K562 (cell line): ENCODE results near the gene PKD2. TPM values are rescaled to one million over a fixed set of nuclear protein-coding genes. Genes with fewer than 3 reads are reported as not detected.
A peak's percentile ranks its signal among the peaks of the same experiment; 100 is the strongest.

Source experiments
- ATAC-seq: fragments of 200-7000 bp; cut with Tn5 transposase; 3 replicates; pipeline ENCODE4 v1.9.1; 2020; ENCODE audit warnings: moderate library complexity
- BruUV-seq: library from RNA; stranded (reverse); fragments of 400-500 nt; replicated peaks from 2 replicates; lab custom pipeline; 2021; lab: Mats Ljungman, UMichigan
- CTCF ChIA-PET: fragments of 300-600 bp; formaldehyde crosslinking; extraction: SDS; loops from one replicate; lab custom pipeline; 2021; ENCODE audit warnings: low intra/inter-chr PET ratio; lab: Yijun Ruan, JAX
- POLR2A ChIA-PET: fragments of 300-600, 350-650 bp; sonication (Branson Sonifier 250); formaldehyde crosslinking; extraction: SDS; loops from one replicate; lab custom pipeline; 2021; ENCODE audit warnings: antibody characterized with exemption, inconsistent platforms; lab: Yijun Ruan, JAX
- DNase-seq, 4 experiments: peaks; one replicate each; pipeline versions ENCODE4 v3.0.0 to v3.0.0-alpha.2; 2011 to 2018; ENCODE audit warnings: low spot score in 3 of 4, mixed read lengths in 3 of 4; ENCODE audit errors: extremely low read depth in 1 of 4
- FAIRE-seq: peaks from 2 replicates; lab custom pipeline; 2011; peaks lifted over from hg19 to GRCh38; lab: Jason Lieb, UNC
- H2AFZ ChIP-seq: 2 replicates; pipeline ENCODE4 v1.6.0; 2011; ENCODE audit warnings: low read depth, low read length, control low read depth, inconsistent platforms
- H3K27ac ChIP-seq: fragments of 200-600 bp; 3 replicates; pipeline ENCODE4 v1.8.0; 2011; ENCODE audit warnings: low read depth, mild to moderate bottlenecking, control low read depth, inconsistent platforms, low read length, moderate library complexity, mixed read lengths; ENCODE audit errors: extremely low read depth
- H3K27me3 ChIP-seq, 2 experiments: fragments of 300-600 bp in 1 of 2; 2 replicates in 1 of 2; 3 replicates in 1 of 2; pipeline versions ENCODE4 v1.6.0 to v1.8.0; 2011; ENCODE audit warnings: inconsistent platforms in 2 of 2, low read length in 2 of 2, mild to moderate bottlenecking in 1 of 2, mixed read lengths in 1 of 2, moderate library complexity in 1 of 2; ENCODE audit not compliant: control insufficient read depth in 2 of 2, insufficient read depth in 2 of 2
- H3K36me3 ChIP-seq: fragments of 300-600 bp; 3 replicates; pipeline ENCODE4 v1.8.0; 2011; ENCODE audit warnings: mild to moderate bottlenecking, low read length, inconsistent platforms; ENCODE audit not compliant: control insufficient read depth, insufficient read depth
- H3K4me1 ChIP-seq, 2 experiments: fragments of 200-600 bp in 1 of 2; replicated peaks in 1 of 2; 2 replicates in 1 of 2; 3 replicates in 1 of 2; pipeline versions ENCODE4 v1.5.1 to v1.8.0; 2011; ENCODE audit warnings: inconsistent platforms in 2 of 2, low read length in 2 of 2, mild to moderate bottlenecking in 1 of 2, mixed read lengths in 1 of 2, moderate library complexity in 1 of 2; ENCODE audit not compliant: control insufficient read depth in 2 of 2, insufficient read depth in 2 of 2
- H3K4me2 ChIP-seq: 2 replicates; pipeline ENCODE4 v1.6.1; 2011; ENCODE audit warnings: low read length, control low read depth, inconsistent platforms, mixed read lengths; ENCODE audit not compliant: insufficient read depth
- H3K4me3 ChIP-seq: fragments of 200-600 bp; sonication (generic), shearing (Covaris generic); 2 replicates; pipeline ENCODE4 v1.5.1; 2016; ENCODE audit warnings: control low read depth, inconsistent platforms
- H3K79me2 ChIP-seq: fragments of 200-600 bp; 3 replicates; pipeline ENCODE4 v1.8.0; 2011; ENCODE audit warnings: low read length, inconsistent platforms; ENCODE audit not compliant: control insufficient read depth, insufficient read depth
- H3K9ac ChIP-seq, 2 experiments: 2 replicates each; pipeline versions ENCODE4 v1.6.0 to v1.6.1; 2011; ENCODE audit warnings: low read depth in 2 of 2, low read length in 2 of 2, control low read depth in 1 of 2, inconsistent platforms in 1 of 2, mild to moderate bottlenecking in 1 of 2, mixed read lengths in 1 of 2; ENCODE audit not compliant: insufficient read depth in 1 of 2
- H3K9me1 ChIP-seq: one replicate; pipeline ENCODE4 v1.6.0; 2011; ENCODE audit warnings: inconsistent platforms, mild to moderate bottlenecking, low read length, moderate library complexity; ENCODE audit not compliant: control insufficient read depth, insufficient read depth
- H3K9me3 ChIP-seq: replicated peaks from 2 replicates; pipeline ENCODE4 v1.5.1; 2011; ENCODE audit warnings: low read depth, low read length, inconsistent platforms; ENCODE audit not compliant: control insufficient read depth, insufficient read depth
- H4K20me1 ChIP-seq: replicated peaks from 2 replicates; pipeline ENCODE4 v1.6.1; 2011; ENCODE audit warnings: low read length, inconsistent platforms, mixed read lengths; ENCODE audit not compliant: control insufficient read depth, insufficient read depth
- C11orf30 ChIP-seq: fragments of 450-650 bp; IDR thresholded peaks from 2 replicates; pipeline ENCODE4 v1.6.1; 2016; ENCODE audit warnings: low read depth, mild to moderate bottlenecking
- MAFF ChIP-seq: IDR thresholded peaks from 2 replicates; pipeline ENCODE4 v1.6.1; 2012; ENCODE audit warnings: low read length, improper control_type of control experiment
- MAFG ChIP-seq: fragments of 450-650 bp; conservative IDR thresholded peaks from 2 replicates; pipeline ENCODE4 v1.6.1; 2016; ENCODE audit warnings: missing genetic modification characterization, missing compliant biosample characterization
- MAFK ChIP-seq: IDR thresholded peaks from 2 replicates; pipeline ENCODE4 v1.6.1; 2011; ENCODE audit warnings: low read length, improper control_type of control experiment
- MECOM ChIP-seq: fragments of 250-450 bp; sonication (Bioruptor Pico); IDR thresholded peaks from 2 replicates; pipeline ENCODE4 v1.8.0; 2022; ENCODE audit warnings: inconsistent platforms
- PHB2 ChIP-seq: fragments of 450-650 bp; IDR thresholded peaks from 2 replicates; pipeline ENCODE4 v1.6.1; 2017; ENCODE audit warnings: low read depth
- TFE3 ChIP-seq: fragments of 450-650 bp; formaldehyde crosslinking; IDR thresholded peaks from 2 replicates; pipeline ENCODE4 v1.4.0; 2020; ENCODE audit warnings: mild to moderate bottlenecking, mixed read lengths
- ZNF316 ChIP-seq: fragments of 450-650 bp; IDR thresholded peaks from 2 replicates; pipeline ENCODE4 v1.6.1; 2016
- WGBS: fragments of 100-300 bp; shearing (Covaris generic); methylation state at CpG from one replicate; pipeline ENCODE4 v1.1.6; 2016; ENCODE audit warnings: low coverage, mixed read lengths; ENCODE audit not compliant: insufficient coverage; ENCODE audit errors: missing lambda C conversion rate; 5-methylcytosine and 5-hydroxymethylcytosine counted together
- in situ Hi-C: fragments of 300-500 bp; cut with MboI; formaldehyde crosslinking; loops from 4 replicates; pipeline ENCODE4 v1.15.0; 2018; ENCODE audit warnings: inconsistent platforms, mixed read lengths
- intact Hi-C: fragments of 100-400 bp; cut with micrococcal nuclease; formaldehyde crosslinking; loops from 2 replicates; pipeline ENCODE4 v1.14.2; 2022
- polyA plus RNA-seq, 8 experiments: library from polyadenylated mRNA; depleted of rRNA in 4 of 8; stranded (reverse) in 5 of 8; unstranded in 3 of 8; fragments of >200 nt; fragmentation: Nextera tagmentation in 2 of 8; fragmentation: Illumina TruSeq in 1 of 8; extraction: Ambion mirVana in 2 of 8; extraction: Trizol in 1 of 8; gene quantifications; 2 replicates each; pipeline versions ENCODE4 v1.2.1 to v1.2.3, GENCODE V29; 2011 to 2014; ENCODE audit warnings: inconsistent platforms in 1 of 8, missing spikeins in 1 of 8
- total RNA-seq, 7 experiments: library from RNA; depleted of rRNA in 6 of 7; stranded (reverse); fragments of >200 nt in 6 of 7; fragmentation: Illumina TruSeq in 2 of 7; extraction: Trizol in 2 of 7; gene quantifications; 2 replicates each; pipeline versions ENCODE4 v1.2.1 to v1.2.3, GENCODE V29; 2011 to 2021; ENCODE audit warnings: low replicate concordance in 1 of 7

Gene PKD2
- total and polyA plus RNA-seq, 9 of the 15 experiments (the other 6 are each of a cell fraction or from before 2014, with no cell fraction given) = 0.11 to 1.2 (median 0.47) TPM

GRCh38 chr4:88078579-88078978, 71.1 kb downstream of the PKD2 start:
- CTCF ChIA-PET = no interaction called here
- ATAC-seq (no peak), DNase-seq (no peak), FAIRE-seq (no peak)
- Histone ChIP-seq H3K9me3 (no peaks in the 10 kb centered on the region), H4K20me1 (no peaks in the 10 kb centered on the region), H2AFZ (no peak overlapping the region), H3K4me2 (no peak overlapping the region), H3K36me3 (no peaks in the 10 kb centered on the region), H3K9ac (no peak overlapping the region), H3K27me3 (0 out of 5 replicates have a peak, but pooled peaks cover 0 to 6% of the 10 kb centered on the region in 2 experiments), H3K27ac (no peak overlapping the region), H3K9me1 (no peaks in the 10 kb centered on the region), H3K4me1 (no peaks in the 10 kb centered on the region), H3K79me2 (no peaks in the 10 kb centered on the region), H3K4me3 (no peak overlapping the region)
- TF ChIP-seq MECOM (CRISPR knock-in tag) (no peak), MAFF (peak; percentile 80), C11orf30 (peak; percentile 80), TFE3 (CRISPR knock-in tag) (0 out of 2 replicates have a peak, but pooled peaks have one; percentile 11), MAFG (tag) (peak; percentile 83), PHB2 (no peak), MAFK (peak; percentile 80), ZNF316 (peak; percentile 88)
- BruUV-seq = no TSS peak
- WGBS = 0% methylated on average over 2 of the region's 2 CpGs
- in situ Hi-C loops = no loop called here
- intact Hi-C loops = no loop called here
- POLR2A ChIA-PET = no interaction called here
